Type B pancreatic cell (in vitro differentiated cells): Measurements from ENCODE around the gene USP7. TPM values are rescaled to one million over a fixed set of nuclear protein-coding genes. Genes with fewer than 3 reads are reported as not detected.
"Not testable (repeated sequence)": the region's sequence is repeated elsewhere in the genome, so short reads cannot be mapped to it uniquely, and the experiment has no call there.

Source experiments
- DNase-seq: peaks from one replicate; pipeline ENCODE4 v3.0.0; 2021; ENCODE audit warnings: mixed read lengths; ENCODE audit not compliant: unreplicated experiment; ENCODE audit errors: extremely low spot score
- H3K27ac Mint-ChIP-seq: 2 replicates; pipeline ENCODE4 v1.8.0; 2021; ENCODE audit warnings: mild to moderate bottlenecking, mixed read lengths
- H3K27me3 Mint-ChIP-seq: 2 replicates; pipeline ENCODE4 v1.8.0; 2021; ENCODE audit warnings: mixed read lengths
- H3K36me3 Mint-ChIP-seq: 2 replicates; pipeline ENCODE4 v1.8.0; 2021; ENCODE audit warnings: mixed read lengths
- H3K4me1 Mint-ChIP-seq: one replicate; pipeline ENCODE4 v1.8.0; 2021; ENCODE audit warnings: mixed read lengths; ENCODE audit not compliant: unreplicated experiment
- H3K4me3 Mint-ChIP-seq: 2 replicates; pipeline ENCODE4 v1.8.0; 2021; ENCODE audit warnings: mild to moderate bottlenecking, mixed read lengths
- H3K9me3 Mint-ChIP-seq: 2 replicates; pipeline ENCODE4 v1.8.0; 2021; ENCODE audit warnings: mixed read lengths
- total RNA-seq: library from RNA; stranded (reverse); gene quantifications from 2 replicates; pipeline ENCODE4 v1.2.1, GENCODE V29; 2021; ENCODE audit warnings: low replicate concordance
- TF ChIP-seq, protein P1 (sequence below): fragments of 200-600 bp; sonication (generic); conservative IDR thresholded peaks from 2 replicates; pipeline ENCODE4 v1.5.0; 2021; ENCODE audit warnings: antibody characterized with exemption, mild to moderate bottlenecking

USP7 gene
- total RNA-seq, 1 donor from 2014 or later: 118 TPM

DNA sequence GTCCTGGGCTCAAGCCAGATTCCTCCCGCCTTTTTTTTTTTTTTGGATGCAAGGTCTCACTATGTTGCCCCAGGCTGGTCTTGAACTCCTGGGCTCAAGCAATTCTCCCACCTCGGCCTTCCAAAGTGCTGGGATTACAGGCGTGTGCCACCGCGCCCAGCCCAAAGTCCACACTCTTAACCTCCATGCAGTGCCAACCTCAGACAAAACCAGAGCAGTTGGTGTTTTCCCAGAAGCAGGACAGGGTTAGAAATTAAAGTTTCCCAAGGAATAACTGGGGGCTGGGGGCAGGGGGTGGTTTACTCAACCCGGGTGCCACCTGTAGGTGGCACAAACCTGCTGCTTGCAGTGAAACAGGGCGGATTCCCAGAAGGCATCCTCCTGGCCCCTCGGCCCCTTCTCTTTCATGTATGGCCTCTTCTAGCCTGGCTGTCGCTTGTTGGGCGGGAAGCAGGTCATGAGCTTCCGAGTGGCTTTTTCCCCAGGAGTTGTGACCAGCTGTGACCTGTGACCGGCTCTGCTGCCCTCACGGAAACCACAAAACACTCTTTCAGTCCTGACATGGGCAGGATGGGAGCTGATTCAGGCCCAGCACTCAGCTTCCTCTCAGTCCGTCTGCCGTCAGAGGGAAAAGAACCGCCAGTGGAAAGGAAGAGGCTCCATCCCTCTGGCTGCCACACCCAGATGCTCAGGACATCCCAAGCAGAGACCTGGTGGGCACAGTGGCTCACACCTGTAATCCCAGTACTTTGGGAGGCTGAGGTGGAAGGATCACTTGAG lies 25.6 kb upstream of the USP7 start:
- TF ChIP-seq, protein P1, sequence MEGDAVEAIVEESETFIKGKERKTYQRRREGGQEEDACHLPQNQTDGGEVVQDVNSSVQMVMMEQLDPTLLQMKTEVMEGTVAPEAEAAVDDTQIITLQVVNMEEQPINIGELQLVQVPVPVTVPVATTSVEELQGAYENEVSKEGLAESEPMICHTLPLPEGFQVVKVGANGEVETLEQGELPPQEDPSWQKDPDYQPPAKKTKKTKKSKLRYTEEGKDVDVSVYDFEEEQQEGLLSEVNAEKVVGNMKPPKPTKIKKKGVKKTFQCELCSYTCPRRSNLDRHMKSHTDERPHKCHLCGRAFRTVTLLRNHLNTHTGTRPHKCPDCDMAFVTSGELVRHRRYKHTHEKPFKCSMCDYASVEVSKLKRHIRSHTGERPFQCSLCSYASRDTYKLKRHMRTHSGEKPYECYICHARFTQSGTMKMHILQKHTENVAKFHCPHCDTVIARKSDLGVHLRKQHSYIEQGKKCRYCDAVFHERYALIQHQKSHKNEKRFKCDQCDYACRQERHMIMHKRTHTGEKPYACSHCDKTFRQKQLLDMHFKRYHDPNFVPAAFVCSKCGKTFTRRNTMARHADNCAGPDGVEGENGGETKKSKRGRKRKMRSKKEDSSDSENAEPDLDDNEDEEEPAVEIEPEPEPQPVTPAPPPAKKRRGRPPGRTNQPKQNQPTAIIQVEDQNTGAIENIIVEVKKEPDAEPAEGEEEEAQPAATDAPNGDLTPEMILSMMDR: no peak
- Mint-ChIP-seq H3K4me1 (peaks cover 5% of the 10 kb centered on the region), H3K27me3 (no peaks in the 10 kb centered on the region), H3K36me3 (no peaks in the 10 kb centered on the region), H3K4me3 (no peak overlapping the region), H3K27ac (no peak overlapping the region), H3K9me3 (no peaks in the 10 kb centered on the region)
- DNase-seq: no peak

DNA sequence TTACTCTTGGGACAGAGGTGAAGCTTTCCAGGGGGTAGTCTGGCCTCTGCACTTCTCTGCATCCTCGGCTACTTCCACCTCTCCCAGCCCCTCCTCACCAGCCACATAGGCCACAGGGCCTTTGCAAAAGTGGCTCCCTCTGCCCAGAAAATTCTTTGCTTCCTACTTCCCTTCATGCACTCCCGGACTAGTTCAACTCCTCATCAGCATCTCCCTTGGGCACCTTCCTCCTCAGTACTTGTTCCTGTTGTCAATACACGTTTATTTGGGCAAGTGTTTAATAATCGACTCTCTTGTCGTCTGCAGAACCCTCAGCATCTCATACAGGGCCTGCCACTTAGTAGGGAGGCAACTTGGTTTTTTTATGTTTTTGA lies 23.1 kb upstream of the USP7 start:
- Mint-ChIP-seq H3K4me3 (no peak overlapping the region), H3K9me3 (no peaks in the 10 kb centered on the region), H3K27ac (peak overlapping the region; percentile 34), H3K27me3 (peaks cover 8% of the 10 kb centered on the region), H3K36me3 (no peaks in the 10 kb centered on the region), H3K4me1 (peaks cover 5% of the 10 kb centered on the region)
- DNase-seq: no peak
- TF ChIP-seq, protein P1: no peak

DNA sequence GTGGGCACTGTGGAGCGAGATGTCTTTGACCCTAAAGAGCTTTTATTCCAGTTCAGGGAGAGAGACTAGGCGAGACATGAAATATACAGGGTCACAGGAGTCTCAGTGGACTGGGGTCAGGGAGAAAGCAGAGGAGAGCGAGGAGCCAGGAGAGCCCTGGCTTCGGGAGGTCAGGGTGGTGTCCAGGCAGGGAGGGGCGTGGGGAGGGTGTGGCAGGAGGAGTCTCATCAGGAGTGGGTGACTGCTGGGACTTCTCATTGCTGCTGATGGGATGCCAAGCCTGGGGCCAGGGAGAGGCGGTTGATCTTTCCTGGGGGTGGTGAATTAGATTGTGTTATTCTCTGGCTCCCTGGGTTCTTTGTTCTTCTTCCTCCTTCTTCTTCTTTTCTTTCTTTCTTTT lies 22.4 kb upstream of the USP7 start:
- H3K4me1 Mint-ChIP-seq: peaks cover 5% of the 10 kb centered on the region
- no peaks in the 10 kb centered on the region for H3K36me3 Mint-ChIP-seq
- TF ChIP-seq, protein P1: no peak
- peaks cover 8% of the 10 kb centered on the region for H3K27me3 Mint-ChIP-seq
- H3K9me3 Mint-ChIP-seq: no peaks in the 10 kb centered on the region
- no peak overlapping the region for H3K27ac Mint-ChIP-seq
- no peak overlapping the region for H3K4me3 Mint-ChIP-seq
- DNase-seq: no peak

DNA sequence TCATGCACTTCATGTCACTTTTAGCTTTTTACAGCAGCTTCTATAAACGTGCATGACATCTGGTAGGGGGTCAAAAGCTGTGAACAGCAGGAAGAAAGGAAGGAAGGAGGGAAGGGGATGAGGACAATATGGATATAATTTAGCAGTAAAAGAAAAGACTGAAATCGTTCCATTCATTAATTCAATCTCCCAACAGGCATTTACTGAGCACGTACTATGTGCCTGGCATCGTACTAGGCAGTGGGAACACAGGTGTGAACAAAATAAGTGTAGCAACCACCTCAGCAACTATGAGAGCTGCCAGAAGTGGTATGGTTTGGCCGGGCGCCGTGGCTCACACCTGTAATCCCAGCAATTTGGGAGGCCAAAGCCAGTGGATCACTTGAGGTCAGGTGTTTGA lies 19.1 kb upstream of the USP7 start:
- TF ChIP-seq, protein P1: no peak
- Mint-ChIP-seq H3K4me3 (no peak overlapping the region), H3K27me3 (peaks cover 8% of the 10 kb centered on the region), H3K36me3 (no peaks in the 10 kb centered on the region), H3K4me1 (peaks cover 5% of the 10 kb centered on the region), H3K9me3 (no peaks in the 10 kb centered on the region), H3K27ac (no peak overlapping the region)
- no peak for DNase-seq

DNA sequence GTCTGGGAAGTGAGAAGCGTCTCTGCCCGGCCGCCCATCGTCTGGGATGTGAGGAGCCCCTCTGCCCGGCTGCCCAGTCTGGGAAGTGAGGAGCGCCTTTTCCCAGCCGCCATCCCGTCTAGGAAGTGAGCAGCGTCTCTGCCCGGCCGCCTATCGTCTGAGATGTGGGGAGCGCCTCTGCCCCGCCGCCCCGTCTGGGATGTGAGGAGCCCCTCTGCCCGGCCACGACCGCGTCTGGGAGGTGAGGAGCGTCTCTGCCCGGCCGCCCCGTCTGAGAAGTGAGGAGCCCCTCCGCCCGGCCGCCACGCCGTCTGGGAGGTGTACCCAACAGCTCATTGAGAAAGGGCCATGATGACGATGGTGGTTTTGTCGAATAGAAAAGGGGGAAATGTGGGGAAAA lies 18.2 kb upstream of the USP7 start:
- H3K4me1 Mint-ChIP-seq, H3K9me3 Mint-ChIP-seq, H3K4me3 Mint-ChIP-seq, H3K36me3 Mint-ChIP-seq, H3K27ac Mint-ChIP-seq, H3K27me3 Mint-ChIP-seq, DNase-seq: not testable (repeated sequence)

DNA sequence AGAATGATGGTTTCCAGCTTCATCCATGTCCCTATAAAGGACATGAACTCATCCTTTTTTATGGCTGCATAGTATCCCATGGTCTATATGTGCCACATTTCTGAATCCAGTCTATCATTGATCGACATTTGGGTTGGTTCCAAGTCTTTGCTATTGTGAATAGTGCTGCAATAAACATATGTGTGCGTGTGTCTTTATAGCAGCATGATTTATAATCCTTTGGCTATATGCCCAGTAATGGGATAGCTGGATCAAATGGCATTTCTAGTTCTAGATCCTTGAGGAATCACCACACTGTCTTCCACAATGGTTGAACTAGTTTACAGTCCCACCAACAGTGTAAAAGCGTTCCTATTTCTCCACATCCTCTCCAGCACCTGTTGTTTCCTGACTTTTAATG lies 12.5 kb upstream of the USP7 start:
- DNase-seq, H3K36me3 Mint-ChIP-seq, H3K27ac Mint-ChIP-seq, H3K4me1 Mint-ChIP-seq, H3K9me3 Mint-ChIP-seq, H3K27me3 Mint-ChIP-seq, H3K4me3 Mint-ChIP-seq: not testable (repeated sequence)
